Body of pancreas (tissue), 4 donors: ENCODE data around the gene DCAF11. TPM values are rescaled to one million over a fixed set of nuclear protein-coding genes. Genes with fewer than 3 reads are reported as not detected.

ENCODE experiments used
- ATAC-seq: fragments of 150-250 bp; one replicate; pipeline ENCODE4 v1.9.1; 2016
- DNase-seq, 4 donors: peaks; one replicate each; pipeline ENCODE4 v3.0.0-alpha.2; 2019
- H3K27ac ChIP-seq, 4 donors: fragments of 200-600 bp; sonication (generic); 1 replicate in 3 of 4; 2 replicates in 1 of 4; pipeline versions ENCODE4 v1.5.1 to v1.6.1; 2016 to 2019; ENCODE audit warnings: mild to moderate bottlenecking in 1 of 4, mixed read lengths in 1 of 4, moderate library complexity in 1 of 4
- H3K27me3 ChIP-seq, 2 donors: fragments of 200-600 bp; sonication (generic); one replicate each; pipeline ENCODE4 v1.6.0; 2016; ENCODE audit warnings: mild to moderate bottlenecking in 1 of 2
- H3K36me3 ChIP-seq, 2 donors: fragments of 200-600 bp; sonication (generic); replicated peaks in 1 of 2; 2 replicates each; pipeline ENCODE4 v1.5.1; 2016; ENCODE audit warnings: low read depth in 2 of 2; ENCODE audit not compliant: insufficient read depth in 1 of 2
- H3K4me1 ChIP-seq: fragments of 200-600 bp; sonication (generic); one replicate; pipeline ENCODE4 v1.6.0; 2016
- H3K4me3 ChIP-seq, 2 donors: fragments of 200-600 bp; sonication (generic); 1 replicate in 1 of 2; 2 replicates in 1 of 2; pipeline ENCODE4 v1.5.1; 2016 to 2019
- H3K9me3 ChIP-seq, 3 donors: fragments of 200-600 bp; sonication (generic); 1 replicate in 2 of 3; 2 replicates in 1 of 3; pipeline ENCODE4 v1.5.1; 2016
- CTCF ChIP-seq, 7 experiments: fragments of 450-650 bp in 4 of 7; fragments of 200-600 bp in 3 of 7; sonication (generic) in 3 of 7; IDR thresholded peaks; one replicate each; pipeline ENCODE4 v1.5.1; 2016 to 2019; ENCODE audit warnings: antibody characterized with exemption in 7 of 7
- POLR2A ChIP-seq, 3 donors: fragments of 450-650 bp; IDR thresholded peaks; one replicate each; pipeline ENCODE4 v1.6.1; 2016; ENCODE audit warnings: antibody characterized with exemption in 3 of 3, mild to moderate bottlenecking in 2 of 3
- WGBS, 2 donors: methylation state at CpG; one replicate each; pipeline ENCODE4 v1.1.5; 2017; 5-methylcytosine and 5-hydroxymethylcytosine counted together
- intact Hi-C: fragments of 100-400 bp; cut with DNase I; formaldehyde crosslinking; loops from one replicate; pipeline ENCODE4 v1.15.1; 2023
- total RNA-seq, 2 donors: library from RNA; depleted of rRNA; stranded (reverse); fragments of >200 nt; gene quantifications; one replicate each; pipeline ENCODE4 v1.1.0, GENCODE V29; 2016

The DCAF11 gene
- total RNA-seq, 2 donors from 2014 or later = 77.1 to 128 TPM

- Histone ChIP-seq H3K36me3 (peaks cover 0 to 8% of the 10 kb centered on the region in 2 donors), H3K27ac (peak overlapping the region; percentile 78 to 93 (median 84)), H3K9me3 (no peaks in the 10 kb centered on the region), H3K4me1 (peaks cover 45% of the 10 kb centered on the region), H3K27me3 (no peaks in the 10 kb centered on the region), H3K4me3 (peak overlapping the region; percentile 87 to 96)
- DNase-seq (no peak), ATAC-seq (no peak)
- TF ChIP-seq POLR2A (IDR thresholded peaks at IDR 0.05) = no peak
- WGBS, 2 donors = 1 to 2% methylated on average over 8 to 9 of the region's 9 CpGs
- intact Hi-C loops = no loop called here
These were observed 31.3 kb downstream of the DCAF11 start for GRCh38 chr14:24145690-24146452.

GRCh38 chr14:24146453-24146977 is 31.9 kb downstream of the DCAF11 start, which contains the start of gene PSME2:
Gene PSME2, minus strand, starts transcription at chr14:24146610. Its CDS starts 29 bp downstream, at chr14:24146581.
- intact Hi-C loops = no loop called here
- Histone ChIP-seq H3K36me3 (peaks cover 0 to 13% of the 10 kb centered on the region in 2 donors), H3K27me3 (no peaks in the 10 kb centered on the region), H3K4me1 (peaks cover 45% of the 10 kb centered on the region), H3K4me3 (peak within 1 kb of the TSS; percentile 87 to 96), H3K9me3 (no peaks in the 10 kb centered on the region), H3K27ac (peak within 1 kb of the TSS; percentile 78 to 93 (median 84))
- peak; percentile 76 for ATAC-seq
- 0% methylated on average over 20 to 25 of the region's 25 CpGs for WGBS, 2 donors
- TF ChIP-seq POLR2A (IDR thresholded peaks at IDR 0.05) = peak in 2 of 3 donors; percentile 10 to 30
- peak in 3 of 7 experiments; percentile 4 to 26 (median 16) for TF ChIP-seq CTCF (IDR thresholded peaks at IDR 0.05)
- DNase-seq = peak; percentile 94 to 98 (median 97)

GRCh38 chr14:24146978-24147760 is 32.6 kb downstream of the DCAF11 start, which contains the start of gene RNF31:
Gene RNF31, plus strand, starts transcription at chr14:24147498. Its CDS starts 201 bp downstream, at chr14:24147699.
- intact Hi-C loops = no loop called here
- peaks cover 0 to 16% of the 10 kb centered on the region in 2 donors for H3K36me3 ChIP-seq
- DNase-seq (peak; percentile 98 to 99 (median 98)), ATAC-seq (peak; percentile 93)
- H3K4me3 ChIP-seq = peak within 1 kb of the TSS; percentile 87 to 96
- H3K4me1 ChIP-seq = peaks cover 41% of the 10 kb centered on the region
- TF ChIP-seq POLR2A (IDR thresholded peaks at IDR 0.05) (peak in 2 of 3 donors; percentile 67 to 76), CTCF (IDR thresholded peaks at IDR 0.05) (peak in 1 of 7 experiments; percentile 3)
- peak within 1 kb of the TSS; percentile 78 to 93 (median 84) for H3K27ac ChIP-seq
- H3K27me3 ChIP-seq = no peaks in the 10 kb centered on the region
- no peaks in the 10 kb centered on the region for H3K9me3 ChIP-seq
- 0 to 2% methylated on average over 33 to 44 of the region's 57 CpGs for WGBS, 2 donors

- DNase-seq (no peak), ATAC-seq (no peak)
- peak overlapping the region; percentile 87 to 96 for H3K4me3 ChIP-seq
- TF ChIP-seq POLR2A (IDR thresholded peaks at IDR 0.05) = no peak
- TF ChIP-seq CTCF (IDR thresholded peaks at IDR 0.05) = no peak
- peaks cover 0 to 16% of the 10 kb centered on the region in 2 donors for H3K36me3 ChIP-seq
- no peaks in the 10 kb centered on the region for H3K9me3 ChIP-seq
- peaks cover 36% of the 10 kb centered on the region for H3K4me1 ChIP-seq
- 4 to 9% methylated on average over 13 to 27 of the region's 29 CpGs for WGBS, 2 donors
- H3K27me3 ChIP-seq = no peaks in the 10 kb centered on the region
- intact Hi-C loops = no loop called here
- H3K27ac ChIP-seq = peak overlapping the region; percentile 76 to 87 (median 80)
These were observed 33.3 kb downstream of the DCAF11 start for GRCh38 chr14:24147761-24148428.
